Activated CD4-positive, alpha-beta T cell treated with anti-CD3 and anti-CD28 coated beads, Interleukin-2, amount 50 U/mL, for 48 hours (primary cell): Measurements from ENCODE around the gene LRRC27.
A peak's percentile ranks its signal among the peaks of the same experiment; 100 is the strongest.

ENCODE experiments used
- DNase-seq, 2 experiments: peaks; one replicate each; pipeline ENCODE4 v3.0.0-alpha.2; 2020

LRRC27 gene

DNA sequence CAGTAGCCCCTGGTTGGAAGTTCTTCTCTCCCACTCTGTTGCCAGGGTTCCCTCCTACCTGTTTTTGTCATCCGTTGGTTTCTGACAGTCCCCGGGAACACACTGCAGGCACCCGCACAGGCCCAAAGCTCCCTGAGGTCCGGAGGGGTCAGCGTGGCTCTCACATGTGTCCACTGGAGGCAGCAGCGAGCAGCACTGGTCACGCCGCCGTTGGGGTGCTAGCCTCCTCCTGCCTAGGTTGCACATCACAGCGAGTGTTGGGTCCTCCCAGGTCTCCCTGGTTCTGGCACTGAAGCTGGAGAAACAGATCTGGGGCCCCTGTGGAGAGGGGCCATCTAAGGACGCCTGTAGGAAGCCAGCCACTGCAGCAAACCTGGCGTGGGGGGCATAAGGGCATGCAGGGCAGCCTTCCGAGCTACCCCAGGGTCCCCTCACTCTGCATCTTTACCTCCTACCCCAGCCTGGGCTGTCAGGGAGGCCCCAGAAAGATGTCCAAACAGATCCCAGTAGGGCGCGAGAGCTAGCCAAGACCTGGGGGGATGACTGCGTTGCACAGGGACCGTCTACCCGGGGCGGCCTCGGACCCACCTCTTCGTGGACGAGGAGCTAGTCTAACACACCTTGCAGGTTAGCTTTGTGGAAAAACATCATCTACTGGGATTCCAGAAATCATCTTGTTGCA, 28.9 kb downstream of the LRRC27 start:
- DNase-seq: peak; percentile 49 to 58

DNA sequence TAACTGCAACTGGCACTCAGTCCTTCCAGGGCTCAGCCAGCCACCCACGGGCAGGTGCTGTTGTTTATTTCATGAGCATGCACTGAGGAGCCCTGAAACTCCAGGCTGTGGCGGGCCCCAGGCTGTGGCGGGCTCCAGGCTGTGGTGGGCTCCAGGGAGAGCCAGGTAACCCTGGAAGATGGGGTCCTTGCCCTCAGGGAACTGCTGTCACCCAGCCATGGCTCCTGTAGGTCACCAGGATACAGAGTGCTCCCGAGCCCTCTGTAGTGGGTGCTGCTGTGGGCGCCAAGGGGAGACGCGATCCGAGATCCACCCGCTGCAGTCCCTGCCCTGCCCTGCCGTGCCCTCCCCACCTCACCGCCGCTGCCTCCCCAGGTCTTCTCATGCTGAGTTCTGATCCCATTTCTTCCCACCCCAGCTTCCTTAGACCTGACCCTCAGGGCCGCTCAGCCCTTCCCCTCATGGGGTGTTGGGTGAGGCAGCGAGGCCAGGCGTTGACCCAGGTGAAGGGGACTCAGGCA, 29.6 kb downstream of the LRRC27 start:
- DNase-seq: no peak

DNA sequence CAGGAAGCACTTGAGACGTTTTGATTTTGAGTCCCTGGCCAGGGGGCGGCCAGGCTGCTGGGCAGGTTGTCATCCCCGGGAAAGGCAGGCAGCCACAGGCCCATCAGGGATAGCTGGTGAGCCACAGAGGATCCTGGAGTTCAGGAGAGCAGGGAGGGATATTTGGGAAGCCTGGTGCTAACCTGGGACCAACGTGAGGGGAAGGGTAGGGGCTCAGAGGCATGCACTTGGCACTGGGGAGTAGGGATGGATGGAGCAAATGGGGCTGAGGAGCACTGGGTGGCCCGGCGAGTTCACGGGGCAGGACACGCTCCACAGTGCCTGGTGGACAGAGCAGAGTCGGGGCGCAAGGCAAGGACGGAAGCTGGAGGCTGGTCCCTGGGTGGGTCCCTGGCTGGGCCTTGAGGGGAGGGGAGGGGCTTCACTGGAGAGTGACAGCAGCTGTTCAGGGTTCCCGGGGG, 30.2 kb downstream of the LRRC27 start:
- no peak for DNase-seq

DNA sequence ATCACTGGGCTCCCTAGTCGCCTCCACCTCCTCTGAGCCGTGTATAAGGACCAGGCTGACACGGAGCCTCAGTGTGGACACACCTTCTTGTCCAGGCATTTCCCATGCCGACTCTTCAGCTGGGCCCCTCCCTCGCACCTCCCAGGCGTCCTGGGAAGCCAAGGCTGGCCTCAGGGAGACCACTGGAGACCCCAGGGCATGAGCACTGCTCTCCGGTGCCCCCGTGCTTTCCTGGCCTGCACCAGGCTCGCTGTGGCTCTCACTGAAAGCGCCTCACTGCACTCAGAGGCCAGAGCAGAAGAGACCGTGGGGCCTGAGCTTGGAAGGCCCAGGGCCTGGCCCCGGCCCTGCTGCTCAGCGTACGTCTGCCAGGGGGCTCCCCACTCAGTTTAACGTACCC, 31.4 kb downstream of the LRRC27 start:
- DNase-seq: no peak

DNA sequence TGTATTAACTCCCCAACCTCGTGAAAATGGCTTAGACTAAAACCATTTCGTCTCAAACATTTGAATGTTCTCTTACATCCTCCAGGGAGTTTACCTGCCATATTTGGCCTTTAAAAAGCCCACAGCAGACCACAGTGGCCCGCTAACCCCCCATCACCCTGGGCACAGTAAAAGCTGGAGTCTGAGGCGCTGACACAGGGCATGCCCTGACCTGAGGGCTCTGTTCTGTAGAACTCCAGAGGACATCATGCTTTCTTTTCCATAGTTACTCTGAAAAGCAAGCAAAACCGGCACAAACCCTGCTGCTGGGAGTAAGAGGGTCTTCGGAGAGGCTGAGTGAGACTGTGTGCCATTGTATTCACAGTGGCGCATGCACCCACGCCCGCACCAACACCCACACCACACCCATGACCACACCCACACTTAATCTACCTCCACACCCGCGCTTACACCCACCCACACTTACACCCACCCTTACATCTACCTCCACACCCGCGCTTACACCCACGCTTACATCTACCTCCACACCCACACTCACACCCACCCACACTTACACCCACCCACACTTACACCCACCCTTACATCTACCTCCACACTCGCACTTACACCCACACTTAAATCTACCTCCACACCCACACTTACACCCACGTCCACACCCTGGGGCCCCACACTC, 32.1 kb downstream of the LRRC27 start:
- DNase-seq: peak; percentile 49 to 56

DNA sequence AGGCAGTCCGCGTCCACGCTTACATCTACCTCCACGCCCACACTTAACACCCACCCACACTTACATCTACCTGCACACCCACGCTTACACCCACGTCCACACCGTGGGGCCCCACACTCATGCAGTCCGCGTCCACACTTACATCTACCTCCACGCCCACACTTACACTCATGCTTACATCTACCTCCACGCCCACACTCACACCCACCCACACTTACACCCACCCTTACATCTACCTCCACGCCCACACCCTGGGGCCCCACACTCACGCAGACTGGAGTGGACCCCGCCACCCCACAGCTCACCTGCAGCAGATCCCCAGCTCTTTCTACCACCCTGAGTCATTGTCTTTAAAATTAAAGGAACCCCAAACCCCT, 32.6 kb downstream of the LRRC27 start:
- peak; percentile 90 to 91 for DNase-seq

DNA sequence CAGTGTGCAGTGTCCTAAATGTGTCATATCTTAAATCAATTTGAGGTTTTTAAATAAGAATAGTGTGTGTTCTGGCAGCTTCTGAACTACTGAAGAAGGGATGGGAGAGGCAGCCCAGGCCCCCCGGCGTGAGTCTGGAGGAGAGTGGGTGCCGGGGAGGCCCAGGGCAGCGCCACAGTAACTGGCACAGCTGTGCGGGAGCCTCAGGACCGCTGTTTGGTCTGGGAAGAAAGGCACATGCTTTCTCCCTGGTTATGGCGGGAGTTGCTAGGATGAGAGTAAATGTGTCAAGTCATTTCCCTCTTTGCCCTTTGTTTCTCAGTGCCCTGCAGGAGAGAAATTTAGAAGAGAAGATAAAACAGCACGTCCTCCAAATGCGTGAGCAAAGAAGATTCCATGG, 33.1 kb downstream of the LRRC27 start:
- DNase-seq: no peak

DNA sequence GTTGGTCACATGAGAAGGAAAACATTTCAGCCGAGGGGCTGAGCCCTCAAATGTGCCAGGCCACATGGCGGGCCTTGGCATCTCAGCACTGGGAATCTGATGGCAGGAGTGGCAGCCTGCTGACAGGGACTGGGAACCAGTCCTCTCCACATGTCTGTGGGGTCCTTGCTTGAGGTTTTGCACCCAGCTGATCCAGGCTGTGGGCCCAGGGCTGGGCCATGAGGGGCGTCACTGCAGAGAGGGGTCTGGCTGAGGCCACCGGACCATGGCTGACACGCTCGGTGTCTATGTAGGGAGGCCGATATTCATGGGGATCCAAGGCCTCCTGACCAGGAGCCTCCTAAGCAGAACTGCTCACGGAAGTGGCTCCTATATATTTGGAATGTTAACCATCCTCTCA, 34.0 kb downstream of the LRRC27 start:
- DNase-seq: no peak

DNA sequence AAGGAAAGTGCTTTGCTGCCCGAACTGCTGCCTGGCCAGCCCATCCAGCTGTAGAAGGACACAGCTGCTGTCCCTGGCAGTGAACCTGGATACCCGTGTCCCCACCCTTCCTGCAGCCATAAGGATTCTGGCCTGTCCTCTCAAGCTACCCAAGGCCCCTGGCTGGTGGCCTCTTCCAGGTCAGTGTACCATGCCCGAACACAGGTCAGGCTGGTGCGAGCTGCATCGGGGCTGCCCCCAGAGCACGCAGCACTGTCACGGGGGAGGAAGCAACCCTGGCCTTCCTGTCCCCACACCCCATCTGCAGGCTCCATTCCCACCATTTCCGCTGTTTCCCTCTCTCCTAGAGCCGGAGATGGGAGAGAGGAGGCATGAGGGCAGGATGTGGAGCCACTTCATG, 34.5 kb downstream of the LRRC27 start:
- no peak for DNase-seq

DNA sequence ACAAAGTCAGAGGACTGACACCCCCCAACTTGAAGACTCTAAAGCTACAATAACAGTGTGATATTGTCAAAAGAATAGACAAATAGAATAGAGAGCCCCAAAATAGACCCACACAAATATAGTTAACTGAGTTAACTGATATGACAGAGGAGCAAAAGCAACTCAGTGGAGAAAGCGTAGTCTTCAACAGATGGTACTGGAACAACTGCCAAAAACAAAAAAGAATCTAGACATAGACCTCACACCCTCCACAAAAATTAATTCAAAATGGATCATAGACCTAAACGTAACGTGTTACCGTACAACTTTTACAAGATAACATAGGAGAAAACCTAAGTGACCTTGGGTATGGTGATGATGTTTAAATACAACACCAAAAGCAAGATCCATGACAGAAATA, 36.4 kb downstream of the LRRC27 start:
- DNase-seq: no peak

DNA sequence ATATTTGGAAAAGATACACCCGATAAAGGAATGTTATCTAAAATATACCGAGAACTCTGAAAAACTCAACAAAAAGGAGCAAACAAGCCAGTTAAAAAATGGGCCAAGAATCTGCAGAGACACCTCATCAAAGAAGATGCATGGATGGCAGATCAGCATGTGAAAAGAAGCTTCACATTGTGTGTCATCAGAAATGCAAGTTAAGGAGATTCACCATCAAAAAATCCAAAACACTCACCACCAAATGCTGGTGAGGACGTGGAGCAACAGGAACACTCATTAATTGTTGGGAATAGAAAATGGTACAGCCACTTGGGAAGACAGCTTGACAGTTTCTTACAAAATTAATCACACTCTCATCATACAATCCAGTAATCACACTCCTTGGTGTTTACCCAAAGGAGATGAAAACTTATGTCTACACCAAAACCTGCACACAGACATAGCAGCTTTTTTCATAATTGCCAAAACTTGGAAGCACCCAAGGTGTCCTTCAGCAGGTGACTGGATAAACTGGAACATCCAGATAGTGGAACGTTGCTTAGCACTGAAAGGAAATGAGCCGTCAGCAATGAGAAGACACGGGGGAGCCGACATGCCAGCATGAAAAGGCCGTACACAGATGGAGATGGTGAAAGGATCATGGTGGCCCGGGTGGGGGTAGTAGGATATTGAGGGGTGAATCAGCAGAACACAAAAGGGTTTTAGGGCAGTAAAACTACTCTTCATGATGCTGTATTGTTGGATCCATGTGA, 37.1 kb downstream of the LRRC27 start:
- no peak for DNase-seq

DNA sequence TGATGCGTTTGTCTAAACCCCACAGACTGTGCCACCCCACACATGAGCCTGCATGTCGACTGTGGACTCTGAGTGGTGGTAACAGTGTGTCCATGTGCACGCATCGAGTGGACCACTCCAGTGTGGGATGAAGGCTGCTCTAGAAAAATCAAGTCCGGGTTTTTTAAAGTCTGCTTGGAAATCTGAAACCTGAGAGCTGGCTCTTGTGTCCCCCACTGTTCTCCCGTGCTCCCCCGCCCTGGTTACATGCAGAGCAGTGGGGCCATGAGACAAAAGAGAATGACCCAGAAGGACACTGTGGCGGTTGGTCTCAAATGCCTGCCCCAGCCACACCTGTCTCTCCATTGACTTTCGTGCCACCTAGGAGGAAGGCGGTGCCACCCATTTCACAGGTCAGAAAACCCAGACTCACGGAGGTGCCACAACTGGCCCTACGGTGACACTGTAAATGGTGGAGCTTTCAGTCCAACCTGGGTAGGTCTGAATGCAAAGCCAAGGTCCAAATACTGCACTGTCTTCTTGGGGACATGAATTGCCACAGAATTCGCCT, 37.7 kb downstream of the LRRC27 start:
- DNase-seq: no peak

DNA sequence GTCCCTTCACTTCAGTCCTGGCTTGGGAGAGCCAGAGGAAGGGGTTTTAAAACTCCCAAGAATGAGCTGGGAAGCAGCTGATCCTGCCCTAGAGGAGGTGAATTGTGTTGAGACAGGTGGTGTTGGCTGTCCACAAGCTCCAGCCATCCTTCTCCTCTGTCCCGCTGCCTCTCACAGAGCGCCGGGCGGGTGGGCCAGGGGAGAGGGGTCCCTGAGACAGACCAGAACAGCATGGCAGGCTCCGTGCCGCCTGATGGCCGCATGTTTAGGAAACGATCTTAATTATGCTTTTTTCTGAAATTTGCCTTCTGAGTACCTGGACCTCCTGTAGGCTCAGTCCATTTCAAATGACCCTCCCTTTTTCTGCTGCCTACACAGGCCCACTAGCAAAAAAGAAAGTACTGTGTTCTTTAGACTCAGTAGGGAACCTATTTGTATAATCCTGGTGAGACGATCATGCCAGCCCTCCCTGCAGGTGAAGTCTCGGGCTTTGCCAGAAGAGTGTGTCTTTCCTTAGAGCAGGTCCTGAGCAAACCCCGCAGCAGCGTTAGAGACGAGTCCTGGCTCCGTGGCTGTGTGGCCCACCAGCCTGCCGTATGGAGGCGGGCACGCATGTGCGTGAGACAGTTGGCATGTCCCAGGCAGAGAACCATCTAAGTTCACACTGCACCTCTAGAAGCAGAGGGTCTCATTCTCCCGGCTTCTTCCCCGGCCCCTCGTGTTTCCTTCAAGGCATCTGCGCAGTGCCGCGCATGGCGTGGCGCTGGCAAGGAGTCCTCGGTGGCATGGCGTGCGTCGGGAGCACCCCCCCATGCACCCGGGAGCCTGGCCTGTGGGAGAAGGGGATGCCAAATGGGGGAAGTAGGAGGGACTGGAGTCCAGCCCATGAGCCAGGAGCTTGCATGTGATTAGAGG, 38.7 kb downstream of the LRRC27 start:
- DNase-seq: no peak

DNA sequence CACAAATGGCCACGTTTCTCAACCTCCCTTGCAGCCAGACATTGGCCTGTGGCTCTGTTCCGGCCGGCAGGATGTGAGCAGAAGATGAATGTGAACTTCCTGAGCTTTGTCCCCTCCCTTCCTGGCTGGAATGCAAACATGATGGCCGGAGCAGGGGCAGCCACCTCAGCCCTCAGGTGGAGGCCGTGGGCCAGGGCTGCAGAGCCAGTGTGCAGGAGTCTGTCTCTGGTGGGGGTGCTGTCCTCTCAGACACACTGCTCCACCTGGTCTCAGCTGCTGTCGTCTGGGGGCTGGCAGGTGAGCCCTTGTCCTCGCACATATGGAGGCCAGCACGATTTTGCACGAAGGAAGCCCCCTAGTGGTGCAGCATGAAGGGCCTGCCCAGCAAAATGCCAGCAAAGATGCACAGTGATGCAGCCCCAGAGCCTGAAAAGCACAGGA, 39.7 kb downstream of the LRRC27 start:
- peak; percentile 25 to 39 for DNase-seq

DNA sequence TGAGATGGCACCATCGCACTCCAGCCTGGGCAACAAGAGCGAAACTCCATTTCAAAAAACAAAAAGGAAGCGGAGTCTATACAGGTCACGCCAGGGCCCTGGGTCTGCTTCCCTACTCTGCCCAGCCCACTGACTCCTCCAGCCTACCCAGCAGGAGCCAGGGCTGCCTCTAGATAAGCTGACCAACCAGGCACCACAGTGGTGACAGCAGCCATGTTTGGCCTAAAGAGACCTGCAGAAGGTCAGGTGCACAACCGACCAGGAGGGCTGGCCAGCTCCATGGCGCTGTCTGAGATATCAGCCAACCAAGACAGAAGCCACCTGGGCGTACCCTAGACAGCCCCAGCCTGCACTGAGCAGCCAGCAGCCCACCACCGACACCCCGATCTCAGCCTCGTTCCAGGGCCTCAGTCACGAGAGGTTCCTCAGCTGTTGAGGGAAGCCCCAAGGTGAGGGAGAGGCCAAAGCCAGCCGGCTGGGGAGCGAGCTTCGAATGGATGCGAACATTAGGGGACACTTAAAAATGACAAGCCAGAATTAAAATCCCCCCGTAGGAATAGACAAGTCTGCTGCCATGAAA, 40.6 kb downstream of the LRRC27 start:
- no peak for DNase-seq

DNA sequence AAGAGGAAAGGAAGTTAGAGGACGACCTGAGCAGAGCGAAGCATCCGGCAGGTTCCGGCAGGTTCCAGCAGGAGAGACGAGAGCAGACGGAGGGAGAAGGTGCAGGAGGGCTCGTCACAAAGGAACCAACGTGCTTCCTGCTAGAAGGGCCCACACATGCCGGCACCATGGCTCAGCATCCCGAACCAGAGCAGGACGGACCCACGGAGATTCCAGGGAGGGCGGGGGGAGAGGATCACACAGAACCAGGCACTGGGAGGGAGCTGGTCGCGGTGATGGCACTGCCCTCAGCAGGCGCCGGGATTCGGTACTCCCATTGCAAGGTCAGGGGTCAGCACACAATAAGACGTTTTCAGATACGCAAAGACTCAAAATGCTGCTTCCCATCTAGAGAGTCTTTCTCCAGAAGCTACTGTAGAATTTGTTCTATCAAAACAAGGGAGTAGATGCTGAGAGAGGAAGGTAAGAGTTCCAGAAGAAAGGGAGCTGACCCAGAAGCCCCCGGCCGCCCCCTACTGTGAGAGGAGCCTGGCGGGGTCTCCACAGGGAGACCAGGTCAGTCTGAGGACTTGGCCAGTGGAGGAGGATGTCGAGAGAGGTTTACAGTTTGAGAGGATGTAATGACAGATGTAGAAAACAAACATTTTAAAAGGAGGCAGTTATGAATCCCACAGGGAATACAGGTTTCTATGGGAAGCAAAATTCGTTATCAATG, 41.4 kb downstream of the LRRC27 start:
- no peak for DNase-seq

DNA sequence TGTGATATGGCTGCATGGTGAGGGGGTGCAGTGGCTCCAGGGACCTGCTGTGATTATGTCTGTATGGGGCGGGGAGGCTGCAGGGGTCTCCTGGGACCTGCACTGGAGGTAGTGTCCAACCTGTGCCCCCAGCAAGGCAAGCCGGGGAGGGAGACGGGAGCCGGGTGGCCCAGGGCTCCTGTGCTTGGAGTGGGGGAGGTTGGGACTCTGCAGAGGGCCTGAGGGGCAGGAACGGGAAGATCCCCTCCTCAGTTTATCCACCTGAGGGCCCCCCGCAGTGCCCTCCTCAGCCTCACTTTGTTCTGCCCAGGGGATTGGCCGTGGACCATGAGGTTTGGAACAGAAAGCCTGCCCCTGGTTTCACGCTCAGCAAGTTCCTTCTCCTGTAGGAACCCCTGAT, 42.2 kb downstream of the LRRC27 start:
- DNase-seq: no peak

DNA sequence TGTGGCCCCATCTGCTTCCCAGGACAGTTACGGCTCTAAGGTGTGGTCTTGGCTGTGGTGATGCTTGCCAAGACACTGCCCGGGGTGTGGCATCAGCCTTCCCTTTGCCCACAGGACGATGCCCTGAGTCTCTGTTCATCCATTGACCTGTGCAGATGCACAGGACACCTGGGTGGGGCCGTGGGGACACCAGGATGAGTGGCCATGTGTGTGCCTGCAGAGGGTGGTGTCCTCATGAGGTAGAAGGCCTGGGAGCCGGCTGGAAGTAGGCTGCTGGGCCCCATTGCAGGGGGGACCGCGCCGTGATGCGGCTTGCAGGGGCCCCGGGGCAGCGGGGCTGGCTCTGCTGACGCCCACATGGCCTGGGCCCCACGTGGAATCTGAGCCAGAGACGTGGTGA, 42.6 kb downstream of the LRRC27 start:
- no peak for DNase-seq

DNA sequence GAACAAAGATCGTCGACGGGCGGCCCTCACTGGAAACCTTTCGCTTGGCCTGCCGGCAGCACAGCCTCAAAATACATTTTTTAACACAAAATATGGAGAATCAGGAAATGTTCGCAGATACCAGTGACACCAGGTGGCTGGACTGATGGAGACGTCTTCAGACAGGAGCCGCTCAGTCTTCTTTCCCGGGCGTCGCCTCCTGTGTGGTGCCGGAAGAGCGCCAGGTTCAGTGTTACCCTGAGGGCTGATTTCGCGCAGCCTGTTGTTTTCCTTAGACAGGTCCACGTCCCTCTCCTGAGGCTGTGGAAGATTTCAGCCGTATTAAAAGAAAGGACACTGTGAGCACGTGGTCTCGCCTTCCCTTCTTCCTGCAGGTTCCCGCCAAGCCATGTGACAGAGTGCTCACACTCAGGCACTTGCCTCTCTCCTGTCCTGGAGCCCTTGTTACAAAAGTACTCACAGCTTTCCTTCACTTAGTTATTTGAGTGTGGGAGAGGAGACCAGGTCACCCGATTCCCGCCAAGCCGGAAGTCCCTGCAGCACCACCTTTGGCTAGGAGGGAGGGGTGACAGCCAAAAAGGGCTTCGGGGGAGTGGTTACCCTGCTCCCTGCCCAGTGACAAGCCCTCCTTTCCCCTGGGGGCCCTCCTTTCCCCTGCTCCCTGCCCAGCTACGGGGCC, 43.3 kb downstream of the LRRC27 start:
- DNase-seq: no peak

DNA sequence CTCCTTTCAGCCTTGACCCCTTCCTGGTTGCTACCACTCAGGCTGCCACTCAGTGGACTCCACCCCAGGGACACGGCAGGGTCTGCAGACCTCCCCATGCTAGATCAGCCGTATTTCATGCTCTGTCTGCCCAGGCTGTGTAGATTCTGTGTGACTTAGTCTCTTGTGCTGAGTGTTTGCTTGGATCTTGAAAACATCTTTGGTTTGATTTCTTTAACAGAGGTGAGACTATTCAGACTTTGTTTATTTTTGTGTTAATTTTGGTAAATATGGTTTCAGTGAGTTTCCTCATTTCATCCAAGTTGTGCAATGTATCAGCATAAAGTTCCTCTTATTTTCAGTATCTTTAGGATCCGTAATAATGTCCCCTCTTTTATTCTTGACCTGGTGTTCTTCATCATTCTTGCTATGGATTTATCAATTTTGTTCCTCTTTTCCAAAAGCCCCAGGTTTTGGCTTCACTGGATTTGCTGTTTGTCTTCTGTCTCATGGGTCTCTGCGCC, 43.9 kb downstream of the LRRC27 start:
- no peak for DNase-seq
